Measurements from ENCODE around the gene ZNF385B. TPM values are rescaled to one million over a fixed set of nuclear protein-coding genes. Genes with fewer than 3 reads are reported as not detected.

ZNF385B gene
- total RNA-seq, 2 donors from 2014 or later: 5.3 to 18.1 TPM

DNA sequence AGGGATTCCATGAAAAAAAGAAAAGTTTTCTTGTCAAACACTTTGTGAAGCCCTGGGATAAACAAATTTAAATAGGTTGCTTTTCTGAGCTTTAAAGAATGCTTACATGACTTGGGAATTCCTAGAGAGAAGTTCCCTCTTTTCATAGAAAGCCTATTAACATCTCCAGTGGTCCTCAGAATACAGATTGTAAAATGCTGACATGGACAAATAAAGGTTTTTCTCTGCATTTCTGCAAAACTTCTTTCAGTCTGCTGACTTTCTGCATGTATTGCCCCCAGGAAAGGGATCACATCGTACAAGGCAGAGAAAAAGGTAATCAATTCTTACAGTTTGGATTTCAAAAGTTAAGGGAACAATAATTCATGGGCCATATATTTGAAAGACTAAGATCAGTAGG lies 20.6 kb downstream of the ZNF385B start:
- no peak overlapping the region for H3K4me3 ChIP-seq (ENCODE audit: low read length)
- Mint-ChIP-seq H3K4me1 (peaks cover 2% of the 10 kb centered on the region), H3K9me3 (no peaks in the 10 kb centered on the region), H3K4me3 (no peak overlapping the region), H3K36me3 (ENCODE audit: low read depth) (no peaks in the 10 kb centered on the region), H3K27me3 (ENCODE audit: insufficient read depth) (no peaks in the 10 kb centered on the region), H3K27ac (no peak overlapping the region)
- no peaks in the 10 kb centered on the region for H3K4me1 ChIP-seq (ENCODE audit: control insufficient read depth, insufficient read depth, low read length)
- no peaks in the 10 kb centered on the region for H3K36me3 ChIP-seq (ENCODE audit: control insufficient read depth, insufficient read depth, low read length)
- WGBS, 2 experiments (ENCODE audit: insufficient coverage in 1 of 2, insufficient read length in 1 of 2): 97 to 100% methylated on average over 1 of the region's 1 CpG
- no peak overlapping the region for H3K27ac ChIP-seq (ENCODE audit: low read depth, low read length)
- no peaks in the 10 kb centered on the region for H3K27me3 ChIP-seq (ENCODE audit: control insufficient read depth, insufficient read depth, low read length, poor library complexity, severe bottlenecking)
- DNase-seq: no peak
- no peaks in the 10 kb centered on the region for H3K9me3 ChIP-seq (ENCODE audit: control insufficient read depth, low read length)
- no peak overlapping the region for H3K9ac ChIP-seq (ENCODE audit: extremely low read depth, low read length, poor library complexity, severe bottlenecking)
- TF ChIP-seq, protein P1, sequence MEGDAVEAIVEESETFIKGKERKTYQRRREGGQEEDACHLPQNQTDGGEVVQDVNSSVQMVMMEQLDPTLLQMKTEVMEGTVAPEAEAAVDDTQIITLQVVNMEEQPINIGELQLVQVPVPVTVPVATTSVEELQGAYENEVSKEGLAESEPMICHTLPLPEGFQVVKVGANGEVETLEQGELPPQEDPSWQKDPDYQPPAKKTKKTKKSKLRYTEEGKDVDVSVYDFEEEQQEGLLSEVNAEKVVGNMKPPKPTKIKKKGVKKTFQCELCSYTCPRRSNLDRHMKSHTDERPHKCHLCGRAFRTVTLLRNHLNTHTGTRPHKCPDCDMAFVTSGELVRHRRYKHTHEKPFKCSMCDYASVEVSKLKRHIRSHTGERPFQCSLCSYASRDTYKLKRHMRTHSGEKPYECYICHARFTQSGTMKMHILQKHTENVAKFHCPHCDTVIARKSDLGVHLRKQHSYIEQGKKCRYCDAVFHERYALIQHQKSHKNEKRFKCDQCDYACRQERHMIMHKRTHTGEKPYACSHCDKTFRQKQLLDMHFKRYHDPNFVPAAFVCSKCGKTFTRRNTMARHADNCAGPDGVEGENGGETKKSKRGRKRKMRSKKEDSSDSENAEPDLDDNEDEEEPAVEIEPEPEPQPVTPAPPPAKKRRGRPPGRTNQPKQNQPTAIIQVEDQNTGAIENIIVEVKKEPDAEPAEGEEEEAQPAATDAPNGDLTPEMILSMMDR (conservative IDR thresholded peaks at IDR 0.05): no peak

- H3K36me3 Mint-ChIP-seq (ENCODE audit: low read depth): no peaks in the 10 kb centered on the region
- DNase-seq: no peak
- no peaks in the 10 kb centered on the region for H3K4me1 ChIP-seq (ENCODE audit: control insufficient read depth, insufficient read depth, low read length)
- H3K27me3 Mint-ChIP-seq (ENCODE audit: insufficient read depth): no peaks in the 10 kb centered on the region
- 80 to 93% methylated on average over 2 to 3 of the region's 4 CpGs for WGBS, 2 experiments (ENCODE audit: insufficient coverage in 1 of 2, insufficient read length in 1 of 2)
- no peak overlapping the region for H3K4me3 Mint-ChIP-seq
- H3K9ac ChIP-seq (ENCODE audit: extremely low read depth, low read length, poor library complexity, severe bottlenecking): no peak overlapping the region
- H3K9me3 Mint-ChIP-seq: no peaks in the 10 kb centered on the region
- H3K36me3 ChIP-seq (ENCODE audit: control insufficient read depth, insufficient read depth, low read length): no peaks in the 10 kb centered on the region
- peaks cover 5% of the 10 kb centered on the region for H3K4me1 Mint-ChIP-seq
- TF ChIP-seq, protein P1 (conservative IDR thresholded peaks at IDR 0.05): no peak
- H3K27me3 ChIP-seq (ENCODE audit: control insufficient read depth, insufficient read depth, low read length, poor library complexity, severe bottlenecking): no peaks in the 10 kb centered on the region
- H3K27ac ChIP-seq (ENCODE audit: low read depth, low read length): no peak overlapping the region
- no peak overlapping the region for H3K27ac Mint-ChIP-seq
- no peak overlapping the region for H3K4me3 ChIP-seq (ENCODE audit: low read length)
- no peaks in the 10 kb centered on the region for H3K9me3 ChIP-seq (ENCODE audit: control insufficient read depth, low read length)
These were observed 24.0 kb downstream of the ZNF385B start for GRCh38 chr2:179837408-179837807.

GRCh38 chr2:179830043-179830787 lies 31.2 kb downstream of the ZNF385B start:
- peaks cover 30% of the 10 kb centered on the region for H3K4me1 Mint-ChIP-seq
- Histone ChIP-seq H3K9me3 (ENCODE audit: control insufficient read depth, low read length) (no peaks in the 10 kb centered on the region), H3K36me3 (ENCODE audit: control insufficient read depth, insufficient read depth, low read length) (no peaks in the 10 kb centered on the region), H3K4me1 (ENCODE audit: control insufficient read depth, insufficient read depth, low read length) (peaks cover 3% of the 10 kb centered on the region), H3K27me3 (ENCODE audit: control insufficient read depth, insufficient read depth, low read length, poor library complexity, severe bottlenecking) (no peaks in the 10 kb centered on the region), H3K9ac (ENCODE audit: extremely low read depth, low read length, poor library complexity, severe bottlenecking) (no peak overlapping the region), H3K4me3 (ENCODE audit: low read length) (no peak overlapping the region), H3K27ac (ENCODE audit: low read depth, low read length) (no peak overlapping the region)
- no peak for DNase-seq
- no peaks in the 10 kb centered on the region for H3K27me3 Mint-ChIP-seq (ENCODE audit: insufficient read depth)
- 100% methylated on average over 3 of the region's 3 CpGs; no CpG with 5 or more reads in 1 of the 2 experiments for WGBS, 2 experiments (ENCODE audit: insufficient coverage in 1 of 2, insufficient read length in 1 of 2)
- H3K9me3 Mint-ChIP-seq: peaks cover 2% of the 10 kb centered on the region
- no peak overlapping the region for H3K27ac Mint-ChIP-seq
- H3K36me3 Mint-ChIP-seq (ENCODE audit: low read depth): no peaks in the 10 kb centered on the region
- H3K4me3 Mint-ChIP-seq: no peak overlapping the region
- TF ChIP-seq, protein P1 (conservative IDR thresholded peaks at IDR 0.05): no peak

Measured in endodermal cell (in vitro differentiated cells).